Skeletal muscle cell (primary cell): ENCODE data around the gene POU2F1.

Experiments used
- DNase-seq: peaks from one replicate; pipeline ENCODE4 v3.0.0-alpha.2; 2010; ENCODE audit warnings: low read depth
- H3K4me3 ChIP-seq: 2 replicates; pipeline ENCODE4 v1.5.1; 2011; ENCODE audit warnings: low read depth, mild to moderate bottlenecking, control low read depth, low read length, moderate library complexity

The POU2F1 gene

DNA sequence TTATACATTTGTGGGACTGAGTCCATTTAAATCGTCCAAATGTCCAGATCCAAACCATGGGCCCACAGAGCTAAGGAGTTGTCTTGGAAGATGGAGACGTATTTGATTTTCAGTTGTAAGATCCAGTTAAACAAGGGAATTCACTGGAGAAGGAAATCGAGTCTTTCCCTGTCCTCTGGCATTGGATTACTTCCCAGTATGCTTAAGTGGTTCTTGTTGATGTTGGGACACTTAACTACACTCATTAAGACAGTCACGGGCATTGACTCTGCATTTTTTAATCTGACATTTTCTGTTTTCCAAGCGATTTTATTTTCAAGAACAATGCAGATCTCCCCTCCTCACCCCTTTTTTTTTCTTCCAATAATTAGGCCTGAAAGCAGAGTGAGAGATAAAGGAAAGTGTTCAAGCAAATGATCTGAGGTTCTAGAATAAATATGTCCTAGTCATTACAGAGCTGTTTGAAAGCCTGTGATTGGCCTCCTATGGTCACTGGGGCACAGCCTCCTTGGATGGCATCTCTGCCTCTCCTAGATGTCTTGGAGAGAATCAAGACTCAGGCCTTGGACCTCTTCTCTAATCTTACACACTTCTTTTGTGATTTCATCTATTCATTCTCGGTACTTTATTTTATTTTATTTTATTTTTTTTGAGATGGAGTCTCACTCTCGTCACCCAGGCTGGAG lies 248.7 kb downstream of the POU2F1 start:
- DNase-seq, result no peak
- no peak overlapping the region for H3K4me3 ChIP-seq

DNA sequence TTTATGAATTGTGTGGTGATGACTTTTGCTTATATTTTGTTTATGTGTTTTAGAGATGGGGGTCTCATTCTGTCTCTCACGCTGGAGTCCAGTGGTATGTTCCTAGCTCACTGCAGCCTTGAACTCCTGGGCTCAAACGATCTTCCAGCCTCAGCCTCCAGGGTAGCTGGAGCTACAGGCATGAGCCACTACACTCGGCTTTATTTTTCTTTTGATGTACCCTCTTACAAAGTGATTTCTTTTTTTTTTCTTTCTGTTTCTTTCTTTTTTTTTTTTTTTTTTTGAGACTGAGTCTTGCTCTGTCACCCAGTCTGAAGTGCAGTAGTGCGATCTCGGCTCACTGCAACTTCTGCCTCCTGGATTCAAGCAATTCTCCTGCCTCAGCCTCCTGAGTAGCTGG lies 250.9 kb downstream of the POU2F1 start:
- DNase-seq, result no peak
- H3K4me3 ChIP-seq, result no peak overlapping the region

DNA sequence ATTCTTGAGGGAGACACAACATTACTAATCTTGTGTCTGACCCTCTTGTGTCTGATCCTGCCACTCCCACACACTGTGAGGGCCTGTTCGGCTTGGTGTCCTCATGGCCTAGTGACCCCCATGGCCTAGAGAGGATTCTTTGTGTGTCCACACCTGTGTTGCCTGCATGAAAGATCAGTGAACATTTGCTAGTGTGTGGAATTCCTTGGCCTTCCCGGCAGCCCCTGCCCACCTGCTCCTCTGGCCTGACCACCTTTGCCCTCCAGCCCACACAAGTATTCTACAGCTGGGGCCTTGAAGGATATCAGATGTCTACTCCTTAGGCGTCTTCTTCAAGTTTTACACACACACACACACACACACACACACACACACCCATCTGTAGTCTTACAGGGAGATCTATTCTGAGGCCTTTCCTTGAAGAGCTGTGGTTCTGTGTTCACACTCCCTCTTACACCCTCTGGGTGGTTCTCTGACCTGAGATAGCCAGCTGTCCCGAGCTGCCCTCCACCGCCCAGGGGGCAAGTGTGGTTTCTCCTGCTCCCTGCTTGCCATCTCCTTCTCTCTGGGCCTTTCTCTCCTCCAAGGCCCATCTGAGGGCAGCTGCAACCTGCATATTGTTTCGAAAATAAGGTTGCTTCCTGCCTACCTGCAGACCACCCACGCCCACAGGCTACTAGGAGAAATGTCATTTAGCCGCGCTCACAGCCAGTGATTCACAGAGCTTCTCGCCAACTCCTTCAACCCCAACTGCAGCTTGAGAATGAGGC lies 252.3 kb downstream of the POU2F1 start:
- H3K4me3 ChIP-seq, result no peak overlapping the region
- peak; percentile 20 for DNase-seq

DNA sequence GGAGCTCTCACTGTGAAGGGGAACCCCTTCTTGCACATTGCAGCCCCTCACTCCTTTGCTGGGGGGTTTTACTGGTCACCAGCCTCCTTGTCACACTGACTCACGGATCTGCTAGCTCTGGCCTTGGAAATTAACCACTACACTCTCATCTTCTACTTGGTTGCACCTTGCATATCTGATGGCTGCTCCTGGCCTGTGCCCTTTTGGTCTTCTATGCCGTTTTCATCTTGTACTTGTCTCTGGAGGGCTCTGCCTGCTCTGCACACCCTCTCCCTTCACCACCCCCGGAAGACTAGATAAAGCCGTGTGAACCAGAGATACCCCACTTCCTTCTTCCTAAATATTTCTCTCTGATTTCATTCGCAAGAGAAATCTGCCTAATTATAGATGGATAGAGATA lies 253.1 kb downstream of the POU2F1 start:
- no peak overlapping the region for H3K4me3 ChIP-seq
- no peak for DNase-seq

DNA sequence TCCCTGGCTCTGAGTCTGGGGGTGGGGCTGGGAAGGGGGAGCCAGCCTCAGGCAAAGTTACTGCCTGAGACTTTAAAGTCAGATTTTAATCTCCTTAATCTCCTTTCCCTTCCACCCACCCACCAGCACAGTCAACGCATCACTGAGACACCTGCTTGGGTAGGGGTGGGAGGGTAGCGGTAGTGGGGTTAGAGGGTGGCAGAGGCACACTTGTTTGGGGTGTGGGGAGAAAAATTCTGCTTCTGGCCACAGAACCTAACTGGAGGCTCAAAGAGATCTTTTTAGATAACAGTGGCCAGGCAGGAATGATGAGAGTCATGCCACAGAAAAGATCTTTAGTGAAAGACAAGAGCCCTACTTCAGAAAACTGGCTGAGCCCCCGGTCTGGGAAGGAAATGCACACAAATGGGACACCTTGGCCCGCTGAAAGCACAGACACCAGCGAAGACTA lies 253.5 kb downstream of the POU2F1 start:
- no peak for DNase-seq
- no peak overlapping the region for H3K4me3 ChIP-seq

DNA sequence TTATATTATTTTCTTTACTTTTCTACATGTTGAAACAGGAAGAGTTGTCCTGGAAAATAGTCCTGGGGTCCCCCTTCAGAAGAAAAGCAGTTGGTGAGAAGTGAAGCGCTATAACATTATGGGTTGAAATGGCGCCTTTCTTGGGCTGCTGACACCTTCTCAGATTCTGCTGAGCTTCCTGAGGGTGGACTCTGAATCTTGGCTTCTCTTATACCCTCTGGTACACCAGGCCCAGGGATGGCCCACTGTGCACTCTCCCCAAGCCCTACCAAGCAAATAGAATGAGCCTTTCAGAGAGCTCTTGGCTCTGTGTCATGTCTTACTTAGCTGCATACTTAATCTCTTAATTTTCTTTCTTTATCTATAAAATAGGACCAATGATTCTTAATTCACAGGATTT lies 255.4 kb downstream of the POU2F1 start:
- no peak overlapping the region for H3K4me3 ChIP-seq
- DNase-seq, result no peak
